GM21381 (cell line): ENCODE measurements around the gene AKAP6.

Source experiments
- ATAC-seq: cut with Tn5 transposase; IDR thresholded peaks from one replicate; pipeline ENCODE4 v1.9.1; 2021; ENCODE audit warnings: mild to moderate bottlenecking, moderate library complexity; ENCODE audit not compliant: unreplicated experiment

AKAP6 gene

DNA sequence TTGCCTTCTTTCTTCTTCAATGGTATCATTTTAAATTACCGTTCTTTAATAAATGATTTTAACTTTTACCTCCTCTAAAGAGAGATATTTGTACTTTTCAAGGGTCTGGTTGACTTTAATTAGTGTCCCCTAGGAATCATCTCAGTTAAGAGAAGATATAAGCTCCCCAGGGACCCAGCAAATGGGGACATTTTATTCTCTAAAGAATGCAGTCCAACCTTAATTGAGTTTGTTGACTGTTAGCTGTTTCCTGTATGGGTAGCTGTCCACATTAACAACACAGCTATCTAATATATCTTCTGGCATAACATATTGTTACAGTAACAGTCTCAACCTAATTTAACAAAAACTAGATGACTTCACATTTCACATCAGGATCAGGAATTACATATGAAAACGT is 368.0 kb downstream of the AKAP6 start:
- ATAC-seq: no peak

DNA sequence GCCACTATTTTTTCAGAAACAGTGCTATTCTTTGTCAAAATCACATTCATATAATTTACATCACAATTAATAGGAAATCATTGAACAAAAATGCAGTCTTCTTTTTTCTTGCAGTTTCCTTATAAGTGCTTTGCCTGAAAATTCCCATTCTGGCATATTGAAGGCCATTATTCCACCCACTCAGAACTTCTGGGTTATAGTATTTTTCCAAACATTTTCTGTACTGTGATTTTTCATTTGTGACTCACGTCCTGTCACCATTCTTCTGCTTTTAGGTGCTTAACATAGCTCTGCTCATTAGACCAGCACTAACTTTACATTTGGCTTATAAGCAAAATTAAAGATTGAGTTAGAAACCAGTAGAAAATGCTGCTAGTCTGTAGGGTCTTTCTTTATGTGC is 368.6 kb downstream of the AKAP6 start:
- ATAC-seq: no peak

DNA sequence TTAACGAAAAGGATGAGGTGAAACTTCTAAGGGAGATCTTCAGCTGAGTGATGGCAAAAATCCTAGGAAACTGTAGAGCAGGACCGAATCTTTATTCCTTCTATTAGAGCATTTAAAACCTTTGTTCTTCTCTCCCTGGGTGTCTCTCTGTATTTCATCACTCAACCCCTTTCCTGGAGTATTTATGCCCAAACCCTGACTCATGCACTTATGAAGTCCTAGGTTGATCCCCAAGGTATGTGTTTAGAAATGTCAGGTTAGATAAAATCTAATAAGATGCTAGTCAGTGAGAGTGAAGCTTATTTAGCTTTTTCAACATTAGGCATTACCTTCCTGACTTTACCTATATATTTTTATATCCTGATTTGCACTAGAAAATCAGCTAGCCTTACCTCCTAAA is 369.7 kb downstream of the AKAP6 start:
- no peak for ATAC-seq

GRCh38 chr14:32701475-32701874 is 372.4 kb downstream of the AKAP6 start:
- no peak for ATAC-seq

- no peak for ATAC-seq
Measured at GRCh38 chr14:32702088-32702487, 373.0 kb downstream of the AKAP6 start.

- peak; percentile 61 for ATAC-seq
Measured at GRCh38 chr14:32702562-32702961, 373.5 kb downstream of the AKAP6 start.

DNA sequence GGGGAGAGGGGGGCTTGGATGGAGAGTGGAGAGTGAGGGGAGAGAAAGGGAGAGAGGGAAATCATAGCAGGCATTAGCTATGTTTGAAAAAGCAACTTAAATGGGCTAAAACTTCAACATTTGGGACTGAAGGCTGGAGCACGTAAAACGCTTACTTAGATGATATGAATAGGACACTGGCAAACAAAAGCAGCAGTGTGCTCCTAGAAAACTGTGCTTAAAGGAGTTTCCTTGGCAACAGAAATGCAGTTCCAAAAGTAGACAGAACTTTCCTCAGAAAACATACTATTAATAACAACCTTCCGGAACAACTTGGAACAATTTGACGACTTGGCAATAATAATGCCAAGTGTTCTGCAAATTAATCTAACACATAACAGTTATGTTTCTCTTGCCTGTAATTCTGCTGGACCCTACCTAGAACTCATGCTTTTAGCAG is 374.1 kb downstream of the AKAP6 start:
- ATAC-seq: no peak

DNA sequence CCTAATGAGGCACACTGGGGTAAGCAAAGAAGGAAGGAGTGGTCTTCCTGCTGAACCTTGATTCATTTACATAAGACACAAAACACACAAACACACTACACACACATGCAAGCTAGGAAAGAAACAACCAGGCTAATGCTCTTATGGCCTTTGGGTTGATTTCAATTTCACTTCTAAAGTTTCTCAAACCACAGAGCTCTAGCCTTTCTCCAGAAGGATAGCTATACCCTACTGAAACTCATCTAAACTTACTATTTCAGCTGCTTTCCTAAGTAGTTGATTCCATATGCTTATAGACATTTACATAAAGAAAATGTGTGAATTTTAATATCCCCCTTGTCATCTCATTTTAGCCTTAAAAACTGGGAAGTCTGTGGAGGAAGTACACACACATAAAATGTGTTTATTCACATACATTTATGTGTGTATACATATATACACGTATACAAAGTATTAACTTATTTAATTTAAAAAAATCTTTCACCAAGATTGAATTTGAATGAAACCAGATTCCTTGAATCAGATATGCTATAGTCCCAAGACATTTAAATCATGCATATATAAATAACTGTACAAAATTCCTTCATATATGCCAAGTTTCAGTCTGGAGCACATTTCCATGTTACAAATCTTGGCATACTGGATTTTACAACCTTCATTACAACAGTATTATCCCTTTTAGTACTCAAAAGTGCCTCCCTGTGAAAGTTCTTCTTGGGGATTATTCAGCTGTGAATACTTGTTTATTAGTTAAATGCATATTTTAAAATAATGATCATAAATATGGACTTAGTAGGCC is 377.8 kb downstream of the AKAP6 start:
- no peak for ATAC-seq

GRCh38 chr14:32707742-32708500 is 378.8 kb downstream of the AKAP6 start:
- ATAC-seq: no peak

- no peak for ATAC-seq
Measured at GRCh38 chr14:32709027-32709426, 379.9 kb downstream of the AKAP6 start.

GRCh38 chr14:32710231-32710671 is 381.2 kb downstream of the AKAP6 start:
- ATAC-seq: no peak

DNA sequence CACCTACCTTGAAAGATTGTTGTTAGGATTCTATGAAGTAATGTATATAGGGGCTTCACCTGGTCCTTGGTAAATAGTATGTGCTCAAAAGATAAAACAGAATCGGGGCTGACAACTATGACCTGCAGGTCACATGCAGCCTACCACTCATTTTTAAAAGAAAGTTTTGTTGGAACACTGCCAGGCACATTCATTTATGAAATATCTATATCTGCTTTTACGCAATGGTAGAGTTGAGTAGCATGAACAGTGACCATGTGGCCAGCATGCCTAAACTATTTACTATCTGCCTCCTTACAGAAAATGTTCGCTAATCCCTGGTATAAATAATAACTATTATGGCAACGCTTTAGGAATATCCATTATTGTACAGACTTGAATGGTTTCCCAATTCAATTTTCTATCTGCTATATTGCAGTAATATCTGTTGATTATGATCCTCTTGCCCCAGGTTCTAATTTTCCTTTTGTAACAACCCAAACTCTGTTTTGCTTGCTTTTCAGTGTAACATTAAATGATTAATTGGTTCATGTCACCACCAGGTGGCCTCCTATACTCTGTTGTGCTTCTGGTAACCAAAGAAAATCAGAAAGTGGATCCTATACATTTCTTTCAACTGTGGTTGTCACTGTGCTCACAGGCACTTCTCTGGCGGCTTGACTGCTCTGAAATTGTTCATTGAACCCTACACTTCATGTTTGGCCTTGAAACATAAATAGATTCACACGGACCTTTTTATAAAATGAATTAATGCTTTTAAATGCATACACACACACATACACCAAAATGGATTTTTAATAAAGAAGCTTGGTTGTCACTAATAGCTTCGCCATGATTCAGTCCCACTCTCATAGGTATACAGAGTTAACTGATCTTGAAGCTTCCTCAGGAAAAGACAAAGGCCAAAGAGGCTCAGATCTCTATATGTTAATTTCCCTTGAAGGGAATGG is 381.9 kb downstream of the AKAP6 start:
- ATAC-seq: no peak

GRCh38 chr14:32713856-32714255 is 384.8 kb downstream of the AKAP6 start:
- ATAC-seq: no peak

DNA sequence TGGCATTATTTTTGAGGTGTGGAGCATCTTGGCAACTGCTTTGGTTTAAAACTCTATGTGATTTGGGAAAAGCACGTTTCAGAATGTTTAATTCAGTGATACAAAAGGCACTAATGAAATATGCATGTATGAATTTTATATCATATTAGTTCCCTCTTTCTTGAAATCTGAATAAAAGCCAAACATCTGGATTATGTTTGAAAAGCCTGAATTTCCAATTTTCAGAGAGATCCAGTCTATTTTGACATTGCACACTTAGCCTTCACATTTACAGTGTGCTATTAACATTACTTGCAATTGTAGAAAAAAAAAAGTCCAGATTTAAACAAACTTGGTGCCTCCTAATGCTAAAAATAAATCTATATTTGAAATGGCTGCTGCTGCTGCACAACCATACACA is 390.5 kb downstream of the AKAP6 start:
- no peak for ATAC-seq

DNA sequence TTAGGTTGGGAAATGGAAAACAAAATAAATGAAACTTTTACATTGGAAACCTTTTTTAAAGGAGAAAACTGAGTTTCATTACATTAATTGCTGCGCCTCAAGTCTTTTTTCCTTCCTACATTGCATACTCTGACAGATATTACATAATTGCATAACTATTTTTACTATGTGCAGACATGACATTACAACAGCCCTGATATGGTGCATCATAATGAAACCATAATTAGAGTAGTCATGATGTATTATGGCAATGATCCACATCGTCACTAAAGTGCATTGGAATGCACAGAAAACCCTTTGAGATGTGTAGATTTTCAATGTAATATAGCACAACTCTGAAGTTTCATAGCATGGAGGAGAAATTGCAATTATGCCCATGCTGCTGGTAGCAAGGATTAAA is 391.8 kb downstream of the AKAP6 start:
- ATAC-seq: no peak

DNA sequence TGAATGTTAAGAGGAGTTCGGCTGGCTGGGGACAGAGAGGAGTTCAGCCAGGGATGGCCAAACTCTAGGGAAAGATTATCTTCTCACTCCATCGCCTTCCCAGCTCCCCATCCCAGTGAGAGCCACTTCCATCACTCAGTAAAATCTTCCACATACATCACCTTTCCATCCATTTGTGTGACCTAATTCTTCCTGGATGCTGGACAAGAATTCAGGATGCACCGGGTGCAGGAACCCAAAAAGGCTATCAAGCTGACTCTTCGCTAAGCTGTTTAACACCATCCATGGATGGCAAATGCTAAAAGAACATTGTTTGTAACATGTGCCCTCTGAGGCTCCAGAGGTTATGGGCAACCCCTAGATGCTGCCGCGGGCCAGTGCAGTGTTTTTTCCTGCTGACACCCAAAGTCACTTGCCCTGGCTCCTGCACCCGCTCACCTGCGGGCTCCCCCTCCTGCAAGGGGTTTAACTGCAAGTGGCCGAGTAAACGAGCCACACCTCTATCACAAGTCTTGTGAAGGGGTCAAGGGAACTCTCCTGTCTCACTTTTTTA is 393.6 kb downstream of the AKAP6 start:
- ATAC-seq: no peak

DNA sequence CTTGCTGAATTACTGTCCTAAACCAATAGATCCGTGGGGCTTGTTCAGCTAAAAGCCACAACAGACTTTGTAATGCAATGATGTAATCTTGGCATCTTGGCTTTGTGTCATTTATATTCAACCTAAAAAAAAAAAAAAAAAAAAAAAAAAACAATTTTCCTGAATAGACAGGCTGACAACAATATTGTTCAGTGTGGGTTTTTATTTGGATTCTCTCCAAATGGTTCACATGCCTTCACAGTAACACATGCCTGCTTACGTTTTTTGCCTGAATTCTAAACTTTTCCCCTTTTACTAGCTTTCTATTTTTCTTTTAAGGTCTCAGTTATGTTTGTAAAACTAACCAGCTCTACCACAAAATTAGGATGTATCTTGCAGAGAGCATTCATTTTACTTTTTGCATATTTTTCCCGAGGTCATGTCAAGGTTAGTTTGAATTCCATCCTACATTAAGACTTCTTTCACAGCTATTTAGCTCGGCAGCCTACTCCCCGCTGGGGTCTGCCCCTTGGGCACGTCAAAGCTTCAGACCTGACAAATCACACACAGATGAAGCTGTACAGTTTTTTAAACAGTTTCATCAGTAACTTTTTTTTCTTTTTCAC is 395.9 kb downstream of the AKAP6 start:
- no peak for ATAC-seq

DNA sequence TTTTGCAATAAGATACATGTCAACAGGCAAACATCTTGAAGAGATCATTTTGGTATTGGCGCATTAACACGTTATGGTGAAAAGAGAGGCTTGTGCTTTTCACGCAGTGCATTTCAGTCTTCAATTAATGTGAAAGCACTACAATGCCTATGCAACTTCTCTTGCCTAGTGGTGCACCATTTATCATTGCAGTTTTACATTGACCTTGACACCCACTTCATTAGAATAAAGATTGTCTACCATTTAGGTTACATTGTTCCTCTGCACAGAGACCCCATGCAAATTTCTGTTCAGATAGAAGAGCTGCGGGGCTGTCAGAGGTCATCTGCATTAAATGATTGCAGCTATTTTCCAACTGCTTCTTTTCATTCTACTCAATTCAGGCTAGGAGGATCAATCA is 397.4 kb downstream of the AKAP6 start:
- ATAC-seq: no peak

- ATAC-seq: no peak
Measured at GRCh38 chr14:32727832-32728231, 398.7 kb downstream of the AKAP6 start.

- ATAC-seq: no peak
Measured at GRCh38 chr14:32728526-32728925, 399.4 kb downstream of the AKAP6 start.
